Measurements from ENCODE around the gene ASIC4.

Gene ASIC4

GRCh38 chr2:219561179-219562048, 47.1 kb downstream of the ASIC4 start:
- no peak for DNase-seq (ENCODE audit: low read depth)

GRCh38 chr2:219562049-219563020, 48.1 kb downstream of the ASIC4 start:
- no peak for DNase-seq (ENCODE audit: low read depth)
- TF ChIP-seq CTCF (IDR thresholded peaks at IDR 0.05; ENCODE audit: control insufficient read depth, insufficient read depth, low read depth, low read length, missing control alignments), result no peak
- H3K4me3 ChIP-seq (ENCODE audit: control insufficient read depth, low read depth, low read length), result no peak overlapping the region

More at GRCh38 chr2:219561179-219562048, 47.1 kb downstream of the ASIC4 start:
- no peak for TF ChIP-seq CTCF (IDR thresholded peaks at IDR 0.05; ENCODE audit: control insufficient read depth, insufficient read depth, low read depth, low read length, missing control alignments)
- no peak overlapping the region for H3K4me3 ChIP-seq (ENCODE audit: control insufficient read depth, low read depth, low read length)

GRCh38 chr2:219563271-219563928, 49.1 kb downstream of the ASIC4 start:
- no peak for DNase-seq (ENCODE audit: low read depth)
- H3K4me3 ChIP-seq (ENCODE audit: control insufficient read depth, low read depth, low read length), result no peak overlapping the region
- no peak for TF ChIP-seq CTCF (IDR thresholded peaks at IDR 0.05; ENCODE audit: control insufficient read depth, insufficient read depth, low read depth, low read length, missing control alignments)

- no peak overlapping the region for H3K4me3 ChIP-seq (ENCODE audit: control insufficient read depth, low read depth, low read length)
- TF ChIP-seq CTCF (IDR thresholded peaks at IDR 0.05; ENCODE audit: control insufficient read depth, insufficient read depth, low read depth, low read length, missing control alignments), result no peak
These were observed 51.1 kb downstream of the ASIC4 start for GRCh38 chr2:219565130-219566080.

GRCh38 chr2:219566640-219567039, 52.4 kb downstream of the ASIC4 start:
- H3K4me3 ChIP-seq (ENCODE audit: control insufficient read depth, low read depth, low read length), result no peak overlapping the region
- no peak for DNase-seq (ENCODE audit: low read depth)
- TF ChIP-seq CTCF (IDR thresholded peaks at IDR 0.05; ENCODE audit: control insufficient read depth, insufficient read depth, low read depth, low read length, missing control alignments), result no peak

More at GRCh38 chr2:219565130-219566080, 51.1 kb downstream of the ASIC4 start:
- DNase-seq (ENCODE audit: low read depth), result no peak

Measured in AG09309 (cell line).